LHCN-M2 (cell line): ENCODE measurements around the gene C1QL4. TPM values are rescaled to one million over a fixed set of nuclear protein-coding genes. Genes with fewer than 3 reads are reported as not detected.
A peak's percentile ranks its signal among the peaks of the same experiment; 100 is the strongest.

Experiments used
- DNase-seq: peaks from one replicate; pipeline ENCODE4 v3.0.0-alpha.2; 2012; ENCODE audit warnings: low read depth
- total RNA-seq: library from RNA; depleted of rRNA; stranded (reverse); fragments of >200 nt; gene quantifications from 2 replicates; pipeline ENCODE4 v1.2.3, GENCODE V29; 2014

Gene C1QL4
- total RNA-seq, 1 experiment from 2014 or later = 0.46 TPM

DNA sequence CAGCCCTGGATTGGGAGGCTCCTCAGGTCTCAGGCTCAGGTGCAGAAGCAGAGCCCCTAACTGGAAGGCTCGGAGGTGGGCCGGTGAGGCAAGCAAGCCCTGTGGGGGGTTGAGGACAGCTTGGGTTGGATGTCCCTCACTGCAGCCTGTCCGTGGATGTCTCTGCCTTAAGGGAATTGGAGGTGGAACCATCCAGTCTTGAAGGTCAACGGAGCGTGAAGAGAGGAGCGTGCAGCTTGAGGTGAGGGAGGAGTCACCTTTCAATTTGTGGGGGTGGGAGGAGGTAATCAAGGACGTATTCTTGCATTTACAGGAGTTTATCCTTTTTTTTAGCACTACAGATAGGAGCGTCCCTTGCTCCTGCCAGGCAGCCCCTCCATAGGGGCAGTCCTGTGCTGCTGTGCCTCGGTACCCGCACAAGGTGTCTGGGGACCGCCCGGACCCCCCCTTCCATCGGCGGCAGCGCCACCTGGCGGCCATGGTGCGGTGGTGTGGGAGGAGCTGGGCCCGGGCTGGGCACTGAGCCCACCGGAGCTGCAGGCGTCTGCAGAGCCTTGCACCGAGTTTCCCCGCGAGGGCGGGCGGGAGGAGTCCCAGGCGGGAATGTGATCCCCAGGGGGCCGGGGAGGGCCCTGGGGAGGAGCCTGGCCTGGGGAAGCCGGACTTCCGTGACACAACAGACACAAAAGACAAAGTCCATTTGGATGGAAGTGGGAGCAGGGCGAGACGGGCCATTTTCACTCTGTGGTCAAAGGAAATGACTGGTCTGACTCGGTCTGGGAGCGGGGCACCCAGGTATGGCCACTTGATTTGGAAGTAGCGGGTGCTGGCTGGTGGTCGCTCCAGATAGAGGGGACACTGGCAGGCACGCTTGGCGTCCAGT is 10.6 kb upstream of the C1QL4 start:
- peak; percentile 70 for DNase-seq

DNA sequence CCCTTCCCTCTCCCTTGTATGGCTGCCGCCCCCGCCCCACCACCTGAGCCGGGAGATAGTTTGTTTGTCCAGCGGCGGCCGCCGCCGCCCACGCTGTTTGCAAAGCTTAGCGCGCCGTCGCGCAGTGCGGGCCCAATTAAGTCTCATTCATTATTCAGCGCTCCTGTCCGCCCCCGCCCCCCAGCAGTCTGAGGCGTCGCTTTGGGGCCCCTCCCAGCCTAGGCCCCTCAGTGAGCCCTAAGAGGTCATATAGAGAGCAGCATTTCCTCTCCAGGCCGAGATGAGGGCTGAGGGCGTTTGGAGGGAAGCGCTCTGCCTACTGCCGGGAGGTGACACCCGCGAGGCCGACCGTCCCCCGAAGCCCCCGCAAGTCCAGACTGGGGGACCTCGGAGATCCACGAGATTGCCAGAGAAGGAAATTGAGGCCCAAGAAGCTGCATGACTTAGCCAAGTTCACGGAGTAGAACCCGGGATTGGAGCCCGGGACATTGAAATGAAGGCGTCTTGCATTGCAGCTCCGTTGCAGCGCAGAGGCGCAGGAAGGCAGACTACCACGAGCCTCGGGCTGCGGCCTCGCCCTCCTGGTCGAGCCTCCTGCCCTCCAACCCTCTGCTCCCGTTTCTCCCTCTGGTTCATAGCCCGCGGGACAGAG is 9.8 kb upstream of the C1QL4 start, which contains the start of gene DNAJC22:
Gene DNAJC22 (plus strand): TSS at position 230 of the 652 bp plus-strand sequence. CDS start 1,985 bp downstream, outside the sequence.
- DNase-seq = no peak

DNA sequence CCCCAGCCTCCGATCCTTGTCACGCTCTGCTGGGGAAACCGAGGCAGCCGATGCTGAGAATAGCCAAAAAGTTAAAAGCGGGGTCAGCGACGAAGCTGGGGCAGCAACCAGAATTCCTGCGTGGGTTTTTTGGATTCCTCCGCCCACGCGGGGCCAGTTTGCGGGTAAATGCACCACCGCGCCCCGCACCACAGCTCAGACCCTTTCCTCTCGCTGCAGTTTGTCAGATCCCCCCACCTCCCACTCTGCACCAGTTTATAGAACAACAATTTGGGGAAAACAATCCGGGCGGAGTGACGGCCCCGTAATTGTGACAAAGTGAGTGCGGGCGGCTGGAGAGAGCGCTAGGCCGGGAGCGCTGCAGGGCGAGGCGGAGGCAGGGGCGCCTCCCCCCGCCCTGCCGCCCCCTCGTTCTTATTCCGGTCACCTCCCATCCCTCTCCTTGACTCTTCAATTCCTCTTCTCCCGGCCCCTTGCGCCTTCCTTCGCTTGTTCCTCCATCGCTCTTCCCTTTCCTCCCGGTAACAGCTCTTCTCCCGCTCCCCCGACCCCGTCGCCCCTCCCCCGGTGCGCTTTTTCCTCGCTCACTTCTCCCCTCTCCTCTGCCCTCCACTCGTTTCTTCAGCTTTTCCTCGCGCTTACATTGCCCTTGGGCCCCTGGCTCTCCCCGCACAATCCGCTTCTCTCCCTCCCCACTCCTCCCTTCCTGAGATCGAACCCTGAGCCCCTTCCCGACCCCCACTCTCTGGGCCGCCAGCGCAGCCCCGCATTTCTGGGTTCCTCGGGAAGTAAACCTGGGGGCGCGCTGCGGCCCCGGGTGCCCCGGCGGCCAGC is 9.1 kb upstream of the C1QL4 start:
- DNase-seq = no peak

DNA sequence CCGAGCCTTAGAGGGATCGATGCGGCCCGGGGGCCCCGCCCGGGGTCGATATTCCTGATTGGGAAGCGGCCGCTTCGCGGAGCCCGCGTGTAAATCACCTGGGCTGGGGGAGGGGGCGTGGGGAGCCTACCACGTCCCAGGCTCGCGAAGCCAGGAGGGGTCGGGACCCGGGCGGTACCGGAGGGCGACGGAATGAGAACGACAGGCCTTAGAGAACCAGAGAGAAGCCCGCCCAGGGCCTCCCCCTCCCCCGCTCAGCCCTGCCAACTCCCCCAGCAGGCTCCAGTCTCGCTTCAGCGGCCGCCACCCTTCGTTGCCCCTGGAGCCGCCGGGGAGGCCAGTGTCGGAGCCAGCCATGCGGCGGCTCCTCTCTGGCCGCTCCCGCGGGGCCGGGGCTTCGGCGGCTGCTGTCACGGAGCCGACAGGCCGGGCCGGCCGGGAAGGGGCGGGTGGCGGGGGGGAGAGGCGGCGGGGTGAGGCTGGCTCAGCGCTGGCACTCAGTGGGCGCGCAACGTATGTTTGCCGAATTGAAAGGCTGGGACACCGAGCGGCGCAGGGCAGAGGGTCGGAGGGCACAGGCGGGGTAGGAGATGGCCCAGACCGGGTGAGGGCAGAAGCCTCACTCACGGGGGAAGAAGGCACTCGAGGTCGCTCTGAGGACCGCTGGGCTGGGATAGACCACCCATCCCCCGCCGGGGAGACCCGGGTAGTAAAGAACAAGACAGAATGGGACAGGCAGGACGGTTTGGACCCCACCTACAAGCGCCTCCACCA is 8.2 kb upstream of the C1QL4 start:
- DNase-seq = no peak

DNA sequence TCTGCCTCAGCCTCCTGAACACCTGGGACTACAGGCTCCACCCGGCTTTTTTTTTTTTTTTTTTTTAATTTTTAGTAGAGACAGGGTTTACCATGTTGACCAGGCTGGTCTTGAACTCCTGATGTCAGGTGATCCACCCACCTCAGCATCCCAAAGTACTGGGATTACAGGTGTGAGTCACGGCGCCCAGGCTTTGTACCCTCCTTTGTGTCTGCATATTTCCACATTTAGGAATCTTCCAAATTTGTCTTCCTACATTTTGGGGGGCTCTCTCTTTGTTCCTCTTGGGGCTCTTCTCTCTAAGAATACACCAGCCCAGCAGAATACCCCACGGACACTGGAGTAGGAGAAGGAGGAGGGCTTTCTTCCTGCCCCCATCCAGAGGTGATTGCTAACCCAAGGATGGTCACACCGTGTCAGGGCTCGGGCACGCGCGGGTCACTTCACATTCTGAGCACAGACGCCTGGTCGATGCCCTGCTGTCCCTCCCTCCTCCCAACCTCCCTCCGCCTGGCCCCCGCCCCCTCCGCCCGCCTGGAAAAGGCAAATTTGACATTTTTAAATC is 7.6 kb upstream of the C1QL4 start:
- DNase-seq = no peak

DNA sequence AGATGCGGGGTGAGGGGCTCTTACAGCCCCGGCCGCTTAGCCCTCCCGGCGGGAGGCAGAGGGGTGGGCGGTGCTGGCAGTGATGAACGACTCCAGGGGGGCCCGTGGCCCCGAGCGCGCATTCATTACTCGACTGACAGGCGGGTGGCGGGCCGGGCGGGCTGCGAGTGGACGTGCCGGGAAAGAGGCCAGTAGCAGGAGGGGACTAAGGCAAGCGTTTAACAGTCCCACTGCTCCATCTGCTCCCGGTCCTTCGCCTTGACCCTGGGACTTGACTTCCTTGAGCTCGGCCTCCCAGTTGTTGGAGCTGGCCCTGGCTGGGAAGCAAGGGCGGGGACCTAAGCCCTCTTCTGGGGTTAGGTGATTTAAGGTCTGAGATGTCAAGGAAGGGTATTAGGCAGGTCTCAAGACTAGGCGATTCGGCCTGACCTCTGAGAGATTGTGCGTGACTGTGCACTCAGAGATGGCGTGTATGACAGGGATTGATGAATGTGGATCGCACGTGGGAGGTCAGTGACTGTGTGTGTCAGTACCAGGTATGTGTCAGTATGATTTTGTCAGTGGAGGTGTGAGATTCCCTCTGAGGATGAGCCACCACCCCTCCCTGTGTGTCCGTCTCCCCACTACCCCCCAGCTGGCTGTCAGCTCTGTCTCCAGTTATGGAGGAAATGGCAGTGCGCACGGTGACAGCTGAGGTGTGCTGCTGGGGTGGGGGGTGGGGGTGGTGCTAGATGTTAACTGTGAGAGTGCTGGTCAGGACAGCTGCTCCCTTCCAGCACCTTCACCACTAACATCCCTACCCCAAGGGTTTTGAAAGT is 6.1 kb upstream of the C1QL4 start:
- DNase-seq = no peak

DNA sequence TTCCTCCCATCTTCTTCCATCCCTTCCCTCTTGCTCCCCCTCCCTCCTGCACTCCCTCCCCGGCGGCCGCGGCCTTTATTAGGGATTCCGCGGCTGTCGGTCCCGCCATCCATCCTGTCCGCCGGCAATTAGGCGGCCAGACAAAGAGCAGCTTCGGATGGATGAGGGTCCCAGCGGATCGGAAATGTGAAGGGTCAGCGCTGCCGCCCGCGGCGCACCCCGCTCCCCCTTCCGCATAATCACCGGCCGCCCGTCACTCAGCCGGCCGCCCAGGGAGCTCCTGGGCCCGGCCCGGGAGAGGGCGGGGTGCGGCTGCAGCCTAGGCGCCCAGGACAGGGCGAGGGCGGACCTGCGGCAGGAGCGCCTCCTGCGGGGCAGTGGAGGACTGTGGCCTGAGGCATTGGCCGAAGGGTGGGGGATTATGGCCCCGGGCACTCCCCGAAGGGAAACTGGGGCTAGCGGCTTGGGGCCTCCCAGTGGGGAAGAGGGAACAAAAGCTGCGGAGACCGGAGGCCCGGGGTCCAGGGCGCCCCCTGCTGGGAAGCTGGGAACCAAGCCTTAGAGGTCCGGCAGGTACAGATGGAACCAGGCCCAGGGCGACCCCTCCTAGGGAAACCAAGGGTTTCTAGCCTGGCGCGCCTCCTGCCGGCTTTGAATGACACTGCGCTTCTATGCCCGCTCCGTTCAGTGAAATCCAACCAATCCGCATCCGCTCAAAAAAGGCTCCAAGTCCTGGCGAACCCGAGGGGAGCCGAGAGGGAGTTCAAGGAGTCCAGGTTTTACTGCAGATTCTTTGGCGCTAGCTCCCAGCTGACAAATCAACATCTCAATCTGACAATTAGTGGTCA is 5.3 kb upstream of the C1QL4 start:
- peak; percentile 77 for DNase-seq

DNA sequence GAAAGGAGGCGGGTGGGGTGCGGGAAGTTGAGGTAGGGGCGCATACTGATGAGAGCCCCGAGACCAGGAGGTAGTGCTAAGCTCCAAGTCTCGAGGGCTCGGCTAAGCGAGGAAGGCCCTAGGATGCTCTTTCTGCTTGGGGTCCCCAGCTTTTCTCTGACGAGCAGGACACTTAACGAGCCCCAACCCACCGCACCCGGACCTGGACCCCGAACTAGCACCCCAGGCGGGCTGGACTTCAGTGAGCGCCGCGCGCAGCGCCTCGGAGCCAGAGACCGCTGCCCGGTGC is 4.7 kb upstream of the C1QL4 start:
- DNase-seq = no peak

DNA sequence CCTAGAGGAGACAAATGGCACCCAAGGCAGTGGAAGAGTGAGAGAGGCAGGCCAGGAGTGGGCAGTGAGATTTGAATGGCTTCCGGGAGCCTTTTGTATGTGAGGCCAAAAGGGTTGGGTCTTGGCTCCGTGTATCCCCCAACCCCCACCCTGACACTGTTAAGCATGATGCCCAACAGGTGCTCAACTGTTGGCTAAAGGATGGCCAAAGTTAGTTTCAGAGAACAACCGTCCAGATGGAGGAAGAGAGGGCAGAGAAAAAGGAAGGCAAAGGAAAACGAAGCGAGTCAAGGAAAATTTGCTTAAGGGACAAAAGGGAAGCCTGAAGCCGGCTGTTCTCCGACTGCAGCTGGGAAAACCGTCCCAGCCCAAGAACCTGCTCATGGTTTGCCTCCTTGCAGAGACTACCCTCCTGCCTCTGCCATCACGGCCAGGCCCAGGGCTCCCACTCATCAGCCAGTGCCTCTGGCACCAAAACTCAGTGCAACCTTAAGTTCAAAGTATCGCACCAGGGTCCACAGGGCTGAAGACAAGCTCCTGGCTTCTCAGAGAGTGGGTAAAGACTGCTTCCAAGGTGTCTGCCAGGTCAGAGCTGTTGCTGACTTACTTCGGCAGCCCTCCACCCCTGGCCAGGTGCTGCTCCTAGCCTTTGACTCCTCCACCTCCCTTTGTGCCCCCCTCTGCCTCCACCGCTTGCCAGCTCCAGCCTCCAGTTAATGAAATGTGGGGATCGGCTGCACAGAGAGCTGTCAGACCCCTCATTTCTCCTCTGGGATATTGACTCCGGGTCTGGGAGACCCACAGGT is 4.2 kb upstream of the C1QL4 start:
- no peak for DNase-seq

DNA sequence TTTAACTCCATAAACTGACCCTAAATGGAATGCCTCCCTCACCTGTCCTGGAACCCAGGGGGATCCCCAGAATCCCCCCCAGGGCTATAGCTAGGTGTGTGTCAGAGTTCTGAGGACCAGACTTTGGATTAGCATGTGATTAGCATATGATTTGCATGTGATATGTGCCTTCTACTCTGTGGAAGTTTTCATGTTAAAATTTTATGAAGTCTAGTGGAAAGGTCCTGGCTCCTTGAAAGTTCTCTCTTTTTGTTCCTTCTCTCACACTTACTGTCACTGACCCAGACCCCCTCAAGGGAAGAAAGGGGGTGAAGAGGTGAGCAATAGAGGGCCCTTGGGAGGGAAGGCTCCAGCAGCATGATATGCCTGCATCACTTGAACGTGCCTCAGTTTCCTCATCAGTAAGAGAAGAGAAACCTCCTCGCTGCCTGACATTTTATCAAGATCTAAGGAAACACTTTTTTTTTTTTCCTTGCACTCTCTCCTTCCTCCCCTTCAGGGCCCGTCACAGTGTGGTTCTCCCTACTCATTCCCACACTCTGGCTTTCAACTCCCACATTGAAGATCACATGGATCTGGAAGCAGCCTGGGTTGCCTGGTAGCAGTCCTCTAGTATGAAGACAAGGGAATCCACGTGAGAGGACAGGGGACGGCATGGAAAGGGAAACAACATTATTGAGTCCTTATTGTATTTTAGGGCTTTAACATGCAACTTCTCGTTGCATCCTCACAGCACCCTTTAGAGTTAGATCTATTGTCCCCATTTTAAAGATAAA is 3.3 kb upstream of the C1QL4 start:
- DNase-seq = no peak

DNA sequence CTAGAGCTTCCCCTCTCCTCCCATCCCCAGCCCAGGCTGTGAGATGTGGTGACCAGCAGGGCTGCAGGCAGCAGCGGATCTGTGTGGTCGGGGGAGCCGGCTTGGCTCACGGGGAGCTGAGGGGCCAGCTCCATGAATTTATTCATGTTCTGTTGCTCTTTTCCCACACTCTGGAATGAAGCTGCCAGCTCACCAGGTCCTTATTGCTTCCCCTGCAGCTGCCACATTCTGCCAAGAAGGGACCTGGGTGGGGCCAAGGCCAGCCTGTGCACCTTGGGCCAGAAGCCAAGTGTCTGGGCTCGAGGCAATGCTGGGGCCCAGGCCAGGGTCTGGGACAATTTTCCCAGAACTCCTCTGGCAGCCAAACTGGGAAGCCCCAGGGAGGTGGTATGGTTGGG is 2.5 kb upstream of the C1QL4 start:
- no peak for DNase-seq

DNA sequence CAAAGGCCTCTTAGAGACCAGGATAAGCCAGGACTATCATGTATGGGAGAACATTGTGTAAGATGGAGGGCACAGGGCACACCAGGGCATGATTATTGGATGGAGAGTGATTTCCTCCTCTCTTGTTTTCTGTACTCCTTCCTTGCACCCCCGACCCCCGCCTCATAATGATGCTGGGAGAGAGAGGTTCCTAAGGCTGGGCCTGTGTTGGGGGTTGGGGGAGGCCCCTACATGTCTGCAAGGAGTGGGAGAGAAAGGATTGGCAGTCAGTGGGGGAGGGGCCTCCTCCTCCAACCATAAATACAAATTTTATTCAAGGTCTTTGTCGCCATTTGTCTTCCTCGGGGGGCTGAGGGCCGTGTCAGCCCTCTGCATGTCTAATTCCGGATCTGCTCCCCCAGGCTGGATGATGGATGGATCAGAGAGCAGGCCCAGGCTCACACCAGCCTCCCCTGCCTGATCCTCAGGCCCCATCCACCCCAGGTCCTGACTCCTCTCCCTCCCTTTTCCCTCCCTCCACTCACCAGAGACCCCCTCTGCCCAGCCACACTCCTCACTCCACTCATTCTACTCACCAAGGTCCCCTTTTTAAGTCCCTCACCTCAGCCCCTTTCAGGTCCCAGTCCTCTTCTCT is 2.0 kb upstream of the C1QL4 start:
- no peak for DNase-seq

DNA sequence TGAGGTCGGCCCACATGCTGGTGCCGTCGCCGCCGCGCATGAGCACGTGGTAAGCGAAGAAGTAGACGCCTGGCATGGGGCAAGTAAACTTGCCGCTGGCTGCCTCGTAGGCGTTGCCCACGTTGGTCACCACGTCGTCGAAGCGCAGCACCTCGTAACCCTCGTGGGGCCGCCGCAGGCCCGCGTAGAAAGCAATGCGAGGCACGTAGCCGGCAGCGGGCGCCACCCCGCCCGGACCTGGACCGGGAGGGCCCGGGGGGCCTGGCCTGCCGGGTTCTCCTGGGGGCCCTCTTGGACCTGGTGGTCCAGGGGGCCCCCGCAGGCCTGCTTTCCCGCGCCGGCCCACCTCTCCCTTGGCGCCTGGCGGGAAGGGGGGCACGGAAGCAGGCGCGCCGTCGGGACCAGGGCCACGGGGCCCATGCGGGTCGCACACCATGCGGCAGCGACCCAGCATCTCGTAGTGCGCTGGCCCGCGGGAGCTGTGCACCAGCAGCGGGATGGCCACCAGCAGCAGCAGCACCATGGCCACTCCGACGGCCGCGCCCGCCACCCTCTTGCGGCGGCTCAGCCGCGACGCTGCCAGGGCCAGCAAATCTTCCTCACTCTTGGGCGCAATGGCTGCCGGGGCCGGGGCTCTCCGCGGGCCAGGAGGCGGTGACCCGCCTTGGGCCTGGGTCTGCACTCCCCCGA is 888 bp downstream of the C1QL4 start:
- no peak for DNase-seq

DNA sequence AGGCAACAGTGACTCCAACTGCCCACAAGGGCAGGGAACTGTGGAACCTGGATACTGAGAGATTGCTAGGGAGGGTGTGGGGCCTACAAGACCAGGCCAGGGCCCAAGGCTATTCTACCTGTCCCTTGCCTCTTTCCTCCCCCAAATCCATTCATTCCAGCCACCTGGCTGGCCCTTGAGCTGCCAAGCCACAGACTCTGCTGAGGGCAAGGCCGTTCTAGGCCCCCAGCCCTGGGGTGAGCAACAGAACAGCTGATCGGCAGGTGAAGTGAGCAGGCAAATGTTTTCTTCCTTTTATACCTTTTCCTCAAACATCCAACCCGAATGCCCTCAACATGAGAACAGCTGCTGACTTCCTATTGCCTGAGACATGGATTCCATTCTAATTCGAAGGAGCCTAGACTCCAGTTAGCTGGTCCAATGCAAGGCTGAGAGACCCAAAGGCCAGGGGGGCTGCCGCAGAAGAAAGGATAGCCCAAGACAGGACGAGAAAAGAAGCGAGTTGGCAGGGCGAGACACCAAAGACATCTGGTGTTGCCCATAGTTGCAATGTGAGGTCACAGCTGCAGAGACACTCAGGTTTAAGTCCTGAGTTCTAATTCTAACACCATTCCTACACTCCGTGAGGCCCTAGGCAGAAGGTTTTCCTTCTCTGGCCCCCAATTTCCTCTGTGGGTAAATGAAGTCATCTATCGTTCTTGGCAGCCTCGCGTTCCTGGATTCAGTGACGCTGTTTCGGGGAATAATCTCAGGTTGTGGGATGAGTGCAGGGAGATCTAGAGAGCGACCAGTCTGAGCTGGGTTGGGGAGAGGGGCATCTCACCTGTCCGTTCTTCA is 1.7 kb downstream of the C1QL4 start:
- DNase-seq = no peak

DNA sequence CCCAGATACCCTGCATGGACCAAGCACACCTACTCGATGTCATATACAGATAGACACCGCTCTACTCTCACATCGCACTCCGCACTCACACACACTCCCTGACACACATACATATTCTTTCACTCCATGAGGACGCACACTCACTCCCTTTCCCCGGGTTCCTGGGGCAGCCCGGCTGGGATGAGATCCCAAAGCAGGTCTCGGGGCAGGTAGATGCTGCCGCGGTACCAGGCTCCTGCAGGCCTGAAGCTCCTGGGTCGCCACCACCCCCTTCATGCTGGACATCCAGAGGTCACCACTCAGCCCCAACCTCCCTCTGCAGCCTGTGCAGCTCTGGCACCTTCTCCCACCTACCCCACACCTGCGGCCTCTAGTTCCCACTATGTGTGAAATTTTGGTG is 2.3 kb downstream of the C1QL4 start:
- DNase-seq = no peak

DNA sequence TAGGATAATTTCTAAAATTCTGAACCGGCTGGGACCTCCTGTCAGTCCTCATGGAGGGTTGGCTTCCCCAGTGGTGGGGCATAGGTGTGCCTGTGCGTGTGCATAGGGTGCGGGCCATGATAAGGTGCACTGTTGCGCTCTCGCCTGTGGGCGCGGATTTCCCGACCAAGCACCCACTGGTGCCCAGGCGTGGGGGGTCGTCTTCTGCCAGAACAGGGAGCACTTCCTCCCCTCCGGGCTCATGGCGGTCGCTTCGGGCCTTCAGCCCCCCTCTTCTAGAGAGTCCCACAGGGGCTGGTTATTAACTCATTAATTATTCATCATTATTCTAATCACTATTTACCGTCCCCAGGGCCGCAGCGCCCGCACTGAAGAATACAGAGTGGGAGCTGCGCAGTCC is 2.8 kb downstream of the C1QL4 start:
- no peak for DNase-seq
